Memory B cell (primary cell): Measurements from ENCODE around the gene TEX9.

ENCODE experiments used
- ATAC-seq: fragments of 150-1000 bp; cut with Tn5 transposase; 2 replicates; pipeline ENCODE4 v1.10.0; 2021; ENCODE audit warnings: low read depth, mild to moderate bottlenecking, moderate library complexity
- DNase-seq, 2 donors: peaks; one replicate each; pipeline ENCODE4 v3.0.0; 2022; ENCODE audit warnings: low spot score in 2 of 2
- H3K27ac Mint-ChIP-seq: one replicate; pipeline ENCODE4 v1.8.0; 2022; ENCODE audit warnings: mild to moderate bottlenecking, moderate library complexity, mixed read lengths
- H3K27me3 Mint-ChIP-seq: one replicate; pipeline ENCODE4 v1.8.0; 2022; ENCODE audit warnings: mixed read lengths
- H3K36me3 Mint-ChIP-seq: one replicate; pipeline ENCODE4 v1.8.0; 2022; ENCODE audit warnings: mild to moderate bottlenecking, mixed read lengths
- H3K4me1 Mint-ChIP-seq: one replicate; pipeline ENCODE4 v1.8.0; 2022; ENCODE audit warnings: mixed read lengths
- H3K4me3 Mint-ChIP-seq: one replicate; pipeline ENCODE4 v1.8.0; 2022; ENCODE audit warnings: mild to moderate bottlenecking, moderate library complexity, mixed read lengths
- H3K9me3 Mint-ChIP-seq: one replicate; pipeline ENCODE4 v1.8.0; 2022; ENCODE audit warnings: mixed read lengths

TEX9 gene

GRCh38 chr15:56473017-56473416 lies 107.8 kb downstream of the TEX9 start:
- ATAC-seq (no peak), DNase-seq (no peak)
- no peak overlapping the region for H3K4me3 Mint-ChIP-seq
- no peak overlapping the region for H3K27ac Mint-ChIP-seq
- no peaks in the 10 kb centered on the region for H3K27me3 Mint-ChIP-seq
- no peaks in the 10 kb centered on the region for H3K36me3 Mint-ChIP-seq
- no peaks in the 10 kb centered on the region for H3K9me3 Mint-ChIP-seq
- H3K4me1 Mint-ChIP-seq = peaks cover 6% of the 10 kb centered on the region

- no peak overlapping the region for H3K4me3 Mint-ChIP-seq
- DNase-seq (no peak), ATAC-seq (no peak)
- H3K4me1 Mint-ChIP-seq = no peaks in the 10 kb centered on the region
- peaks cover 3% of the 10 kb centered on the region for H3K36me3 Mint-ChIP-seq
- H3K9me3 Mint-ChIP-seq = peaks cover 2% of the 10 kb centered on the region
- no peak overlapping the region for H3K27ac Mint-ChIP-seq
- H3K27me3 Mint-ChIP-seq = peaks cover 3% of the 10 kb centered on the region
These were observed 110.1 kb downstream of the TEX9 start for GRCh38 chr15:56475351-56475750.
